Uterus (tissue), 4 donors: ENCODE measurements around the gene ARID3B. TPM values are rescaled to one million over a fixed set of nuclear protein-coding genes. Genes with fewer than 3 reads are reported as not detected.

Experiments used
- DNase-seq, 2 donors: peaks; one replicate each; pipeline ENCODE4 v3.0.0-alpha.2; 2019 to 2020
- H3K27ac ChIP-seq, 2 donors: fragments of 200-600 bp; sonication (generic); 1 replicate in 1 of 2; 2 replicates in 1 of 2; pipeline ENCODE4 v1.5.1; 2016 to 2018
- H3K27me3 ChIP-seq, 2 donors: fragments of 200-600 bp; sonication (generic); one replicate each; pipeline ENCODE4 v1.5.1; 2018 to 2019; ENCODE audit warnings: control low read depth in 1 of 2
- H3K36me3 ChIP-seq, 2 donors: fragments of 200-600 bp; sonication (generic); one replicate each; pipeline ENCODE4 v1.5.1; 2019; ENCODE audit warnings: control low read depth in 1 of 2
- H3K4me1 ChIP-seq, 2 donors: fragments of 200-600 bp; sonication (generic); one replicate each; pipeline ENCODE4 v1.5.1; 2018 to 2019; ENCODE audit warnings: control low read depth in 1 of 2
- H3K4me3 ChIP-seq, 2 donors: fragments of 200-600 bp; sonication (generic); 1 replicate in 1 of 2; 2 replicates in 1 of 2; pipeline ENCODE4 v1.5.1; 2018 to 2019; ENCODE audit warnings: mild to moderate bottlenecking in 1 of 2
- H3K9me3 ChIP-seq, 2 donors: fragments of 200-600 bp; sonication (generic); one replicate each; pipeline ENCODE4 v1.5.1; 2019; ENCODE audit warnings: control low read depth in 1 of 2
- CTCF ChIP-seq, 4 experiments: fragments of 200-600 bp in 2 of 4; fragments of 450-650 bp in 2 of 4; sonication (generic) in 2 of 4; IDR thresholded peaks; one replicate each; pipeline ENCODE4 v1.5.1; 2016 to 2019; ENCODE audit warnings: antibody characterized with exemption in 4 of 4, mild to moderate bottlenecking in 2 of 4, moderate library complexity in 1 of 4
- POLR2A ChIP-seq, 2 donors: fragments of 450-650 bp; IDR thresholded peaks; one replicate each; pipeline ENCODE4 v1.6.1; 2016; ENCODE audit warnings: antibody characterized with exemption in 2 of 2, mild to moderate bottlenecking in 1 of 2, moderate library complexity in 1 of 2
- intact Hi-C: fragments of 100-400 bp; cut with DNase I; formaldehyde crosslinking; loops from one replicate; pipeline ENCODE4 v1.15.1; 2023; ENCODE audit warnings: low total_unique reads
- total RNA-seq, 4 donors: library from RNA; depleted of rRNA in 3 of 4; stranded (reverse); fragments of >200 nt in 3 of 4; gene quantifications; one replicate each; pipeline versions ENCODE4 v1.1.0 to v1.2.4, GENCODE V29; 2014 to 2023
- donor health status: DM: yes; HTN: yes; CAD: no.

Gene ARID3B
- total RNA-seq, 4 donors from 2014 or later, result 1.5 to 8.8 (median 3.7) TPM

GRCh38 chr15:74540161-74540760, 759 bp upstream of the ARID3B start:
- Histone ChIP-seq H3K9me3 (no peaks in the 10 kb centered on the region), H3K4me1 (peaks cover under 1 to 9% of the 10 kb centered on the region in 2 donors), H3K4me3 (peak overlapping the region; percentile 67 to 77), H3K27me3 (no peaks in the 10 kb centered on the region), H3K27ac (peak overlapping the region; percentile 43 to 78), H3K36me3 (no peaks in the 10 kb centered on the region)
- no peak for TF ChIP-seq CTCF (IDR thresholded peaks at IDR 0.05)
- TF ChIP-seq POLR2A (IDR thresholded peaks at IDR 0.05), result no peak
- DNase-seq, result no peak
- intact Hi-C loops, result loop anchor here (5.0 kb wide), 1 partner anchor 77 kb away; the partner anchor contains the start of gene CLK3

- no peaks in the 10 kb centered on the region for H3K27me3 ChIP-seq
- peak; percentile 25 to 55 for DNase-seq
- peak overlapping the region; percentile 78 to 90 for H3K27ac ChIP-seq
- peak overlapping the region; percentile 77 to 99 for H3K4me3 ChIP-seq
- no peaks in the 10 kb centered on the region for H3K36me3 ChIP-seq
- H3K9me3 ChIP-seq, result no peaks in the 10 kb centered on the region
- intact Hi-C loops, result loop anchor here (5.0 kb wide), 1 partner anchor 76 kb away; the partner anchor contains the start of gene CLK3
- peaks cover 8 to 9% of the 10 kb centered on the region in 2 donors for H3K4me1 ChIP-seq
- TF ChIP-seq POLR2A (IDR thresholded peaks at IDR 0.05) (no peak), CTCF (IDR thresholded peaks at IDR 0.05) (no peak)
These were observed 610 bp downstream of the ARID3B start for GRCh38 chr15:74541494-74542165.

- Histone ChIP-seq H3K4me1 (peaks cover 8 to 9% of the 10 kb centered on the region in 2 donors), H3K27me3 (no peaks in the 10 kb centered on the region), H3K4me3 (peak overlapping the region in 1 of 2 donors; percentile 77), H3K27ac (peak overlapping the region in 1 of 2 donors; percentile 90), H3K9me3 (no peaks in the 10 kb centered on the region), H3K36me3 (no peaks in the 10 kb centered on the region)
- intact Hi-C loops, result loop anchor here (5.0 kb wide), 1 partner anchor 75 kb away; the partner anchor contains the start of gene CLK3
- TF ChIP-seq CTCF (IDR thresholded peaks at IDR 0.05) (no peak), POLR2A (IDR thresholded peaks at IDR 0.05) (no peak)
- DNase-seq, result no peak
These were observed 1.4 kb downstream of the ARID3B start for GRCh38 chr15:74542166-74543042.

GRCh38 chr15:74543043-74543422, 2.0 kb downstream of the ARID3B start:
- Histone ChIP-seq H3K36me3 (no peaks in the 10 kb centered on the region), H3K27me3 (no peaks in the 10 kb centered on the region), H3K27ac (no peak overlapping the region), H3K9me3 (no peaks in the 10 kb centered on the region), H3K4me3 (no peak overlapping the region), H3K4me1 (peaks cover 8 to 9% of the 10 kb centered on the region in 2 donors)
- intact Hi-C loops, result loop anchor here (5.0 kb wide), 1 partner anchor 74 kb away; the partner anchor contains the start of gene CLK3
- DNase-seq, result no peak
- TF ChIP-seq CTCF (IDR thresholded peaks at IDR 0.05) (no peak), POLR2A (IDR thresholded peaks at IDR 0.05) (no peak)
